ENCODE measurements around the gene FZR1. TPM values are rescaled to one million over a fixed set of nuclear protein-coding genes. Genes with fewer than 3 reads are reported as not detected.

FZR1 gene
- total RNA-seq, 1 experiment from 2014 or later, result 59.1 TPM

- H3K4me3 ChIP-seq (ENCODE audit: low read depth, low read length), result no peak overlapping the region
- intact Hi-C loops (cut with micrococcal nuclease; ENCODE audit: unreplicated experiment), result no loop called here
- no TSS peak for BruUV-seq (replicated peaks)
- H3K4me3 Mint-ChIP-seq (ENCODE audit: unreplicated experiment), result no peak overlapping the region
- CTCF ChIA-PET, result no interaction called here
- no peaks in the 10 kb centered on the region for H3K27me3 Mint-ChIP-seq (ENCODE audit: insufficient read depth, unreplicated experiment)
- POLR2A ChIA-PET, result no interaction called here
- no peaks in the 10 kb centered on the region for H3K4me1 Mint-ChIP-seq (ENCODE audit: low read depth, unreplicated experiment)
- H3K9me3 ChIP-seq, result no peaks in the 10 kb centered on the region
- H3K27me3 ChIP-seq (replicated peaks; ENCODE audit: control insufficient read depth, insufficient read depth, low read length), result no peaks in the 10 kb centered on the region
- no peak for DNase-seq
- H3K36me3 ChIP-seq (ENCODE audit: control insufficient read depth, insufficient read depth, low read length), result peaks cover 1% of the 10 kb centered on the region
- TF ChIP-seq CTCF (IDR thresholded peaks at IDR 0.05; ENCODE audit: insufficient read depth in 1 of 2, low read depth in 1 of 2, low read length in 1 of 2, severe bottlenecking in 1 of 2, unreplicated experiment in 1 of 2), result no peak
- H3K36me3 Mint-ChIP-seq (ENCODE audit: insufficient read depth, unreplicated experiment), result peaks cover 31% of the 10 kb centered on the region
- no peaks in the 10 kb centered on the region for H3K9me3 Mint-ChIP-seq (ENCODE audit: unreplicated experiment)
- H3K4me1 ChIP-seq, result no peaks in the 10 kb centered on the region; the same call in 1 of the 2 replicates
- no peak overlapping the region for H3K27ac Mint-ChIP-seq (ENCODE audit: unreplicated experiment)
These were observed 5.6 kb downstream of the FZR1 start for GRCh38 chr19:3511506-3512251.

GRCh38 chr19:3512562-3513228 is 6.6 kb downstream of the FZR1 start:
- no peak for DNase-seq
- Mint-ChIP-seq H3K9me3 (ENCODE audit: unreplicated experiment) (no peaks in the 10 kb centered on the region), H3K36me3 (ENCODE audit: insufficient read depth, unreplicated experiment) (peaks cover 25% of the 10 kb centered on the region), H3K4me3 (ENCODE audit: unreplicated experiment) (no peak overlapping the region), H3K4me1 (ENCODE audit: low read depth, unreplicated experiment) (no peaks in the 10 kb centered on the region), H3K27me3 (ENCODE audit: insufficient read depth, unreplicated experiment) (no peaks in the 10 kb centered on the region), H3K27ac (ENCODE audit: unreplicated experiment) (no peak overlapping the region)
- no peaks in the 10 kb centered on the region for H3K27me3 ChIP-seq (replicated peaks; ENCODE audit: control insufficient read depth, insufficient read depth, low read length)
- H3K36me3 ChIP-seq (ENCODE audit: control insufficient read depth, insufficient read depth, low read length), result peaks cover 1% of the 10 kb centered on the region
- no peak overlapping the region for H3K4me3 ChIP-seq (ENCODE audit: low read depth, low read length)
- POLR2A ChIA-PET, result no interaction called here
- no peaks in the 10 kb centered on the region for H3K9me3 ChIP-seq
- no TSS peak for BruUV-seq (replicated peaks)
- TF ChIP-seq CTCF (IDR thresholded peaks at IDR 0.05; ENCODE audit: insufficient read depth in 1 of 2, low read depth in 1 of 2, low read length in 1 of 2, severe bottlenecking in 1 of 2, unreplicated experiment in 1 of 2), result no peak
- CTCF ChIA-PET, result no interaction called here
- intact Hi-C loops (cut with micrococcal nuclease; ENCODE audit: unreplicated experiment), result no loop called here
- no peaks in the 10 kb centered on the region; the same call in 1 of the 2 replicates for H3K4me1 ChIP-seq

- Mint-ChIP-seq H3K4me1 (ENCODE audit: low read depth, unreplicated experiment) (no peaks in the 10 kb centered on the region), H3K27ac (ENCODE audit: unreplicated experiment) (no peak overlapping the region), H3K9me3 (ENCODE audit: unreplicated experiment) (no peaks in the 10 kb centered on the region), H3K27me3 (ENCODE audit: insufficient read depth, unreplicated experiment) (no peaks in the 10 kb centered on the region), H3K36me3 (ENCODE audit: insufficient read depth, unreplicated experiment) (peaks cover 25% of the 10 kb centered on the region), H3K4me3 (ENCODE audit: unreplicated experiment) (no peak overlapping the region)
- no peak for DNase-seq
- Histone ChIP-seq H3K27me3 (replicated peaks; ENCODE audit: control insufficient read depth, insufficient read depth, low read length) (no peaks in the 10 kb centered on the region), H3K9me3 (no peaks in the 10 kb centered on the region), H3K36me3 (ENCODE audit: control insufficient read depth, insufficient read depth, low read length) (peaks cover 1% of the 10 kb centered on the region), H3K4me3 (ENCODE audit: low read depth, low read length) (no peak overlapping the region), H3K4me1 (no peaks in the 10 kb centered on the region)
- intact Hi-C loops (cut with micrococcal nuclease; ENCODE audit: unreplicated experiment), result no loop called here
- ChIA-PET CTCF (no interaction called here), POLR2A (no interaction called here)
- no TSS peak for BruUV-seq (replicated peaks)
- no peak for TF ChIP-seq CTCF (IDR thresholded peaks at IDR 0.05; ENCODE audit: insufficient read depth in 1 of 2, low read depth in 1 of 2, low read length in 1 of 2, severe bottlenecking in 1 of 2, unreplicated experiment in 1 of 2)
These were observed 7.4 kb downstream of the FZR1 start for GRCh38 chr19:3513229-3514140.

All from Caco-2 (cell line).